CD4-positive, alpha-beta memory T cell (primary cell): Measurements from ENCODE around the gene COPS7A. TPM values are rescaled to one million over a fixed set of nuclear protein-coding genes. Genes with fewer than 3 reads are reported as not detected.

Experiments used
- CTCF ChIA-PET: fragments of 350-600 bp; sonication (Branson Sonifier 250); formaldehyde crosslinking; loops from one replicate; lab custom pipeline; 2021; ENCODE audit warnings: inconsistent platforms; ENCODE audit not compliant: partially characterized antibody; lab: Charles Lee
- POLR2A ChIA-PET: fragments of 350-600 bp; sonication (Branson Sonifier 250); formaldehyde crosslinking; loops from one replicate; lab custom pipeline; 2021; ENCODE audit not compliant: partially characterized antibody; lab: Charles Lee
- DNase-seq, 5 donors: peaks; one replicate each; pipeline versions ENCODE4 v3.0.0 to v3.0.0-alpha.2; 2020 to 2022; ENCODE audit warnings: mixed read lengths in 1 of 5
- H3K27ac ChIP-seq: one replicate; pipeline ENCODE4 v1.7.0; 2013; ENCODE audit warnings: low read depth, low read length
- H3K27me3 ChIP-seq: 2 replicates; pipeline ENCODE4 v1.7.0; 2013; ENCODE audit warnings: mild to moderate bottlenecking, low read length, moderate library complexity; ENCODE audit not compliant: insufficient read depth
- H3K36me3 ChIP-seq: 2 replicates; pipeline ENCODE4 v1.7.0; 2013; ENCODE audit warnings: mild to moderate bottlenecking, low read length, moderate library complexity; ENCODE audit not compliant: insufficient read depth
- H3K4me1 ChIP-seq: 2 replicates; pipeline ENCODE4 v1.7.0; 2013; ENCODE audit warnings: mild to moderate bottlenecking, low read length, moderate library complexity; ENCODE audit not compliant: insufficient read depth
- H3K4me3 ChIP-seq, 2 donors: one replicate each; pipeline ENCODE4 v1.7.0; 2013; ENCODE audit warnings: low read length in 2 of 2, mild to moderate bottlenecking in 1 of 2
- H3K9me3 ChIP-seq, 2 donors: one replicate each; pipeline ENCODE4 v1.7.0; 2013; ENCODE audit warnings: low read length in 2 of 2, control low read depth in 1 of 2; ENCODE audit not compliant: control insufficient read depth in 1 of 2
- H3K27ac Mint-ChIP-seq, 7 donors: one replicate each; pipeline ENCODE4 v1.8.0; 2020 to 2021; ENCODE audit warnings: mixed read lengths in 7 of 7, mild to moderate bottlenecking in 6 of 7, inconsistent platforms in 3 of 7, moderate library complexity in 3 of 7
- H3K27me3 Mint-ChIP-seq, 2 donors: one replicate each; pipeline ENCODE4 v1.8.0; 2020 to 2021; ENCODE audit warnings: mixed read lengths in 2 of 2
- H3K36me3 Mint-ChIP-seq, 2 donors: one replicate each; pipeline ENCODE4 v1.8.0; 2020 to 2021; ENCODE audit warnings: mixed read lengths in 2 of 2, inconsistent platforms in 1 of 2, mild to moderate bottlenecking in 1 of 2
- H3K4me1 Mint-ChIP-seq, 4 donors: one replicate each; pipeline ENCODE4 v1.8.0; 2020 to 2021; ENCODE audit warnings: mixed read lengths in 4 of 4, mild to moderate bottlenecking in 1 of 4
- H3K4me3 Mint-ChIP-seq, 8 donors: one replicate each; pipeline ENCODE4 v1.8.0; 2020 to 2021; ENCODE audit warnings: mixed read lengths in 8 of 8, mild to moderate bottlenecking in 7 of 8, moderate library complexity in 6 of 8, inconsistent platforms in 3 of 8
- H3K9me3 Mint-ChIP-seq, 8 donors: one replicate each; pipeline ENCODE4 v1.8.0; 2020 to 2021; ENCODE audit warnings: mixed read lengths in 8 of 8, mild to moderate bottlenecking in 5 of 8, inconsistent platforms in 3 of 8, moderate library complexity in 1 of 8
- intact Hi-C: fragments of 100-400 bp; cut with micrococcal nuclease; formaldehyde crosslinking; loops from one replicate; pipeline ENCODE4 v1.15.1; 2023
- polyA plus RNA-seq, 2 donors: library from polyadenylated mRNA; unstranded; fragments of 300-500 nt; fragmentation: Illumina TruSeq; gene quantifications; one replicate each; pipeline ENCODE4 v1.2.3, GENCODE V29; 2021
- total RNA-seq, 2 experiments: library from RNA; stranded (reverse); gene quantifications; one replicate each; pipeline ENCODE4 v1.2.3, GENCODE V29; 2021

The COPS7A gene
- total and polyA plus RNA-seq, 4 experiments from 2014 or later = 36.9 to 48.6 (median 41.2) TPM

DNA sequence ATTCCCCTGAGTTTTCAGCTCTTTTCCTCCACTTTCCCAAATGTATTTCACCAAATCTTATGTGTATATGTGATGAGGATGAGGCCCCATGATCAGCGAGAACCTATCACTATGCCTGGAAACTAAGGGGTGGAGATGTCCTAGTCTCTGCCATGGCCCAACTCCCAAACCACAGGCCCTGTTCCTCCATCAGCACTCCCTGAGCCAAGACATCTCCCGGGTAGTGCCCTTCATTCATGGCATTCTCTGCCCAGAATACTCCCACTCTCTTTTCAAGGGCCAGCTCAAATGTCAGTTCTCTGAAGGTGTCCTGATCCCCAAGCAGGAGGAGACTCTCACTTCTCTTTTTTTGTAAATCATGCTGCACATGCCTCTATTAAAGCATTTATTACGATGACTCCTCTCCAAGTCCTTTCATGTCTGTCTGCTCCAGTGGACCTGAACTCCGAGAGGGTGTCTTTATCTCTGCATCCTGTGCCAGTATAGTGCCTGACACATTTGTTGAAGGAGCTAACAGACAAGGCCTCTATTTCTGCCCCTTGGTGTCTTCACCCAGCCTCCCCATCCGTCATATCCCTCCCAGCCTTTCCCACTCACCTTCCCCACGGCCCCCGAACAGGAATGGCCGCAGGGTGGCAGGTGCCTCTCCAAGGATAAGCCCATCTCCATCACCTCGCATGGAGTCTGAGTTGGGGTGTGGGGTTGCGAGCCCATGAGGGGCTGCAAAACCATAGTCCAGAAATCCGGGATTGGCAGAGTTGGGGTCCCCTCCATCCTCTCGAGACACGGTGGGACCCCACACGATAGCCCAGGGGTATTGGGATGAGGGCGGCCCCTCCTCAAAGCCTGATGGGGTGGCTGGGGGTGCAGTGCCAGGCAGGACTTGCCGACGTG, 26.9 kb upstream of the COPS7A start:
- CTCF ChIA-PET = interaction anchor here (0.5 to 1.3 kb wide), 4 partner anchors 11 to 80 kb away, joined by 3 to 4 read pairs (median 4); no protein-coding TSS in a partner anchor
- peaks cover 14 to 17% of the 10 kb centered on the region in 2 donors for H3K27me3 Mint-ChIP-seq
- peak overlapping the region in 1 of 7 donors; percentile 64 for H3K27ac Mint-ChIP-seq
- no peaks in the 10 kb centered on the region for H3K36me3 ChIP-seq
- H3K4me1 ChIP-seq = peaks cover 18% of the 10 kb centered on the region
- DNase-seq = no peak
- H3K27me3 ChIP-seq = peaks cover 12% of the 10 kb centered on the region
- H3K4me1 Mint-ChIP-seq = peaks cover 15 to 33% (median 25%) of the 10 kb centered on the region in 4 donors
- H3K4me3 ChIP-seq = no peak overlapping the region
- POLR2A ChIA-PET = interaction anchor here (0.7 to 3.1 kb wide), 3 partner anchors 8 to 65 kb away, joined by 3 to 25 read pairs (median 3); partner anchors contain the start of gene ZNF384
- no peaks in the 10 kb centered on the region for H3K9me3 ChIP-seq
- no peaks in the 10 kb centered on the region for H3K9me3 Mint-ChIP-seq
- intact Hi-C loops = no loop called here
- peak overlapping the region in 1 of 8 donors; percentile 1 for H3K4me3 Mint-ChIP-seq
- no peak overlapping the region for H3K27ac ChIP-seq
- peaks cover 0 to 4% of the 10 kb centered on the region in 2 donors for H3K36me3 Mint-ChIP-seq

DNA sequence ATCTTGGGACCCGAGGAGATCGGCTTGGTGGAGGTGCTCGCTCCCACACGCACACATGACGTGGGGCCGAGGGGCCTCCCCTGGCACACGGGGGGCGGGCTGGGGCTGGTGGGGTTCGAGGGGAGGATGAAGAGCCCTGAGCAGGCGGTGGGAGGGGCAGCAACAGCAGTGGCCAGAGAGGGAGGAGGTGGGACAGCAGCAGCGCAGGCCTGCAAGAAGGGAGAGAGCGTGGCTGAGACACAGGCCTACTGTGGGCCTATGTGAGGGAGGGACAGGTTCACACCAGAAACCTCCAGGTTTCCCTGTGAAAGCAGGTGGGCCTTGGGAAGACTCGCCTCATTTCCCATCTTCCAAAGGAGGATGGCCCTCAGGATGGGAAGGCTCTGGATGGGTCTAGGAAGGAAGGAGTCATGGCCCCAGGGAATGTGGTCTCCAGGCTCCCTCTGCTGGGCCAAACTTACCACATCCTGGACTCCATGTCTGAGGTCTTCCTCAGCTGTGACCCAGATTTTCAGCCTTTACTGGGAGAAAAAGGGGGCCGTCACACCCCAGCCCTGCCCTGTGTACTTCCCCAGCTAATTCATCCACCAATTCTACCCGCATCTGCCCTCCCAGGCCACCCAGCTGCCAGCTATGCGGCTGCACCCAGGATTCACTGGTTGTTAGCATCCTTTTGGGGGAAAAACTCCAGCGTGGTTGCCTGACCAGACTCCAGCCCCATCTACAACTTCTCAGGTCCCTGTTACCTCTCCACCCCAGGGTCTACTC, 26.1 kb upstream of the COPS7A start:
- Mint-ChIP-seq H3K27me3 (peaks cover 19 to 20% of the 10 kb centered on the region in 2 donors), H3K9me3 (no peaks in the 10 kb centered on the region), H3K4me3 (peak overlapping the region in 6 of 8 donors; percentile 21 to 65 (median 38)), H3K4me1 (peaks cover 17 to 33% (median 26%) of the 10 kb centered on the region in 4 donors), H3K36me3 (peaks cover 0 to 2% of the 10 kb centered on the region in 2 donors), H3K27ac (peak overlapping the region in 5 of 7 donors; percentile 22 to 68 (median 57))
- CTCF ChIA-PET = interaction anchor here (1.0 to 1.5 kb wide), 4 partner anchors 73 to 267 kb away, joined by 3 read pairs; no protein-coding TSS in a partner anchor
- intact Hi-C loops = no loop called here
- POLR2A ChIA-PET = interaction anchor here (0.7 to 3.1 kb wide), 3 partner anchors 9 to 66 kb away, joined by 3 to 25 read pairs (median 3); partner anchors contain the start of gene ZNF384
- Histone ChIP-seq H3K4me1 (peaks cover 18% of the 10 kb centered on the region), H3K36me3 (no peaks in the 10 kb centered on the region), H3K27ac (no peak overlapping the region), H3K27me3 (peaks cover 13% of the 10 kb centered on the region), H3K4me3 (no peak overlapping the region), H3K9me3 (no peaks in the 10 kb centered on the region)
- peak in 3 of 5 donors; percentile 8 to 26 (median 14) for DNase-seq

DNA sequence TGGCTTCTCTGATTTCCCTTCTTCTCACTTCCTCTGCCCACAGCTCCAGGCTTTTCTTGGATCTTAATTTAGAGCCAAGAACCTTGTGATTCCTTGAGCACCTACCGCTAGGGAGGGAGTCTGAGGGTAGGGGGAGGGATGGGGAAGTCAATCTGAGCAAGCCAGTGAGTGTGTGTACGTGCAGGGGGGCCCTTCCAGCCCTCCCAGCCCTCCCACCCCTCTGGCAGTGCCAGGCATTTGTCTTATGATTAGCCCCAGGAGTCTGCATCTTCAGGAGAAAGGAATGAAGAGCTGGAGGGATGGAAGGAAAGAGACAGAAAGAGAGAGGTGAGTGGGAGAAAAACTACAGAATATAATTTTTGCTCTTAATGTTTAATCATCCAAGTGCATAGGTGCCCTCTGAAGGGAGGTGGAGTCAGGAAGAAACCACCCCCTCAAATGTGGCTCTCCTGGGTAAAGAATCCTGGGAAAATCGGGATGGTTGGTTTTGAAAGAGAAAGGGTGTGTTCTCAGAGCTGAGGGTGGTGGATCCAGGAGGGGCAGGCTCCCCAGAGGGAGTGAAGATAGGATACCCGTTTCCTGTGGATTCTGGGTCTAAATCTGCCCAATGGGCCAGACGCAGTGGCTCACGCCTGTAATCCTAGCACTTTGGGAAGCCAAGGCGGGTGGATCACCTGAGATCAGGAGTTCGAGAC, 25.3 kb upstream of the COPS7A start:
- CTCF ChIA-PET = interaction anchor here (0.8 to 1.5 kb wide), 5 partner anchors 74 to 267 kb away, joined by 3 read pairs; no protein-coding TSS in a partner anchor
- Histone ChIP-seq H3K27ac (no peak overlapping the region), H3K27me3 (peaks cover 13% of the 10 kb centered on the region), H3K36me3 (no peaks in the 10 kb centered on the region), H3K4me3 (no peak overlapping the region), H3K9me3 (no peaks in the 10 kb centered on the region), H3K4me1 (peaks cover 18% of the 10 kb centered on the region)
- POLR2A ChIA-PET = interaction anchor here (1.5 to 3.1 kb wide), 3 partner anchors 9 to 25 kb away, joined by 3 to 25 read pairs (median 8); partner anchors contain the start of genes COPS7A and ZNF384
- H3K36me3 Mint-ChIP-seq = no peaks in the 10 kb centered on the region
- no peak for DNase-seq
- H3K4me3 Mint-ChIP-seq = peak overlapping the region in 5 of 8 donors; percentile 33 to 65 (median 57)
- peaks cover 26 to 27% of the 10 kb centered on the region in 2 donors for H3K27me3 Mint-ChIP-seq
- intact Hi-C loops = no loop called here
- peak overlapping the region in 6 of 7 donors; percentile 48 to 86 (median 62) for H3K27ac Mint-ChIP-seq
- H3K4me1 Mint-ChIP-seq = peaks cover 17 to 33% (median 27%) of the 10 kb centered on the region in 4 donors
- H3K9me3 Mint-ChIP-seq = no peaks in the 10 kb centered on the region

DNA sequence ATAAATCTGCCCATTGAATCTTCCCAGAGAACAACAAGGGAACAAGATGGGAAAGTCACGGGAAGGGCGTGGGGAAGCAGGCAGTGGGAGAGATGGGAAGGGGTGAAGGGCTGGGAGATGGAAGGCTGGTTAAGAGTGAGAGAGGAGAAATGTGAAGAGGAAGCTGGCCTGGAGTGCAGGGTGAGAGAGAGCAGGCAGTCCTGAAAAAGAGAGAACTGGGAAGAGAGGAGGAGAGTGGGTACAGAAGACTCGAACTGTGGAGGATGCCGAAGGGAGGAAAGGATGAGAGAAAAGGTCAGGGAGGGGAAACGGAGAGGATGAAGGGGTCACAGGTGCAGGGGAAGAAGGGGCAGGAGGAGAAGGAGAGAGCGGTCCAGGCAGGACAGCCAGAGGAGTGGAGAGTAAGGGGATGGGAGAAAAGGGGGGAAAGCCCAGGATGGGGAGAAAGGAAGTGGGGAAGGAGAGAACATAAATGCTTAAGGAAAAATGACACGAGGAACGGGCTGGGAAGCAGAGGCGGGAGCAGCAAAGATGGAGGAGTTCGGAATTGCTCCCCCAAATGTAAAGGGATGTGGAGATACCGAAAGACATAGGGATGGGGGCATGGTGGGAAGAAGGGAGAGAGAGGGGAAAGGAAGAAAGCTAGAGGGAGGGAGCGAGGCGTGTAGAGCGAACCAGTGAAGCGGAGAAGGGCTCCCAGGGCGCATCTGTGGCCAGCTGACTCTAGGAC, 24.4 kb upstream of the COPS7A start:
- H3K4me3 ChIP-seq = no peak overlapping the region
- H3K36me3 Mint-ChIP-seq = no peaks in the 10 kb centered on the region
- peaks cover 17% of the 10 kb centered on the region for H3K27me3 ChIP-seq
- H3K9me3 ChIP-seq = no peaks in the 10 kb centered on the region
- H3K4me1 ChIP-seq = peaks cover 18% of the 10 kb centered on the region
- H3K27me3 Mint-ChIP-seq = peaks cover 33 to 36% of the 10 kb centered on the region in 2 donors
- H3K9me3 Mint-ChIP-seq = no peaks in the 10 kb centered on the region
- H3K4me3 Mint-ChIP-seq = peak overlapping the region; percentile 57 to 85 (median 74)
- H3K27ac Mint-ChIP-seq = peak overlapping the region; percentile 19 to 90 (median 75)
- DNase-seq = no peak
- H3K4me1 Mint-ChIP-seq = peaks cover 17 to 37% (median 26%) of the 10 kb centered on the region in 4 donors
- ChIA-PET POLR2A (interaction anchor here (0.8 to 3.1 kb wide), 4 partner anchors 10 to 153 kb away, joined by 3 to 25 read pairs (median 6); partner anchors contain the start of genes COPS7A, USP5 and ZNF384), CTCF (interaction anchor here (0.8 kb wide), 1 partner anchor 129 kb away, joined by 3 read pairs; no protein-coding TSS in a partner anchor)
- no peaks in the 10 kb centered on the region for H3K36me3 ChIP-seq
- no peak overlapping the region for H3K27ac ChIP-seq
- intact Hi-C loops = no loop called here

DNA sequence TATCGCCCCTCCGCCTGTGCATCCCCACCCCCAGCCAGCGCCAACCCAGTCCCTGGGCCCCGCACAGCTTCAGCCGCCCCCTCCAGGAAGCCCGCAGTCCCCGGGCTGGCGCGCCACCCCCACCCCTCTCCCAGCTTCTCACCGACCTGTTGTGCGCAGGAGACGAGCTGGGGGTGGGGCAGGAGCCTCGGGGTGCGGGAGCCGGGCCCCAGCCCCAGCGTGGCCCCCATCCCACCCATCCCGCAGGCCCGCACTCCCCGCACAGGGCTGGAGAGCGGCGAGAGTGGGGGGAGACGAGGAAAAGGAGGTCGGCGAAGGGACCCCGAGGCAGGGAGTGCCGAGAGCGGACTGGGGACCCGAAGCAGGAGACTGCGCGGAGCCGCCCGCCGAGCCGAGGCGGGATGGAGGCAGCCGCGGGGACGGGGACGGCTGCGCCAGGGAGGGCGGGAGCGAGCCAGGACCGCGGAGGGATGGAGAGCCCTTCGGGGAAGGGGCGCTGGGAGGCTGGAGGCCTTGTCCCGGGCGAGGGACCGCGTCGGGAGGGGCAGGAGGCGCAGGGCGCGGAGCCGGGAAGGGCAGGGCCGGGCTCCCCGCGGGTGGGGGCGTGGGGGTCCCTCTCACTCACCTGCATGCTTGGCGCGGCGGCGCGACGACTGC, 23.7 kb upstream of the COPS7A start:
- no peaks in the 10 kb centered on the region for H3K9me3 Mint-ChIP-seq
- no peaks in the 10 kb centered on the region for H3K36me3 ChIP-seq
- CTCF ChIA-PET = no interaction called here

More for the DNA sequence above, 23.7 kb upstream of the COPS7A start:
- peak overlapping the region in 4 of 7 donors; percentile 19 to 86 (median 66) for H3K27ac Mint-ChIP-seq
- no peak for DNase-seq
- H3K4me3 ChIP-seq = no peak overlapping the region
- no peaks in the 10 kb centered on the region for H3K9me3 ChIP-seq
- H3K4me1 ChIP-seq = peaks cover 18% of the 10 kb centered on the region
- H3K4me3 Mint-ChIP-seq = peak overlapping the region; percentile 41 to 85 (median 74)
- peaks cover 33 to 40% of the 10 kb centered on the region in 2 donors for H3K27me3 Mint-ChIP-seq
- H3K27me3 ChIP-seq = peaks cover 17% of the 10 kb centered on the region
- H3K36me3 Mint-ChIP-seq = no peaks in the 10 kb centered on the region
- intact Hi-C loops = no loop called here
- POLR2A ChIA-PET = interaction anchor here (0.8 to 3.1 kb wide), 4 partner anchors 11 to 152 kb away, joined by 3 to 25 read pairs (median 6); partner anchors contain the start of genes COPS7A, USP5 and ZNF384
- peaks cover 17 to 37% (median 25%) of the 10 kb centered on the region in 4 donors for H3K4me1 Mint-ChIP-seq
- peak overlapping the region; percentile 30 for H3K27ac ChIP-seq
